ENCODE data around the gene EPN1. TPM values are rescaled to one million over a fixed set of nuclear protein-coding genes. Genes with fewer than 3 reads are reported as not detected.
A peak's percentile ranks its signal among the peaks of the same experiment; 100 is the strongest.

EPN1 gene
- total and polyA plus RNA-seq, 12 donors = 20.1 to 235 (median 141) TPM

- Histone ChIP-seq H3K27ac (peak overlapping the region in 3 of 5 donors; percentile 71 to 86 (median 83)), H3K4me3 (peak overlapping the region in 1 of 4 donors; percentile 85), H3K27me3 (no peaks in the 10 kb centered on the region), H3K4me1 (replicated peaks in 1 of 2) (peaks cover 17 to 23% of the 10 kb centered on the region in 2 donors), H3K36me3 (replicated peaks in 1 of 2) (peaks cover 0 to 22% of the 10 kb centered on the region in 2 donors), H3K9me3 (replicated peaks in 1 of 3) (no peaks in the 10 kb centered on the region)
- WGBS, 4 donors = 77 to 86% (median 83%) methylated on average over 5 to 17 of the region's 17 CpGs
- DNase-seq = no peak
- intact Hi-C loops (cut with DNase I) = no loop called here
- TF ChIP-seq POLR2A (IDR thresholded peaks at IDR 0.05) (no peak), CTCF (IDR thresholded peaks at IDR 0.05) (no peak)
These were observed 25.5 kb upstream of the EPN1 start for GRCh38 chr19:55649268-55650125.

- no peak for DNase-seq
- no peaks in the 10 kb centered on the region for H3K9me3 ChIP-seq (replicated peaks in 1 of 3)
- intact Hi-C loops (cut with DNase I) = no loop called here
- no peaks in the 10 kb centered on the region for H3K27me3 ChIP-seq
- 88 to 95% (median 91%) methylated on average over 4 of the region's 4 CpGs for WGBS, 4 donors
- TF ChIP-seq POLR2A (IDR thresholded peaks at IDR 0.05) = no peak
- TF ChIP-seq CTCF (IDR thresholded peaks at IDR 0.05) = no peak
- H3K4me1 ChIP-seq (replicated peaks in 1 of 2) = peaks cover 17 to 21% of the 10 kb centered on the region in 2 donors
- H3K27ac ChIP-seq = no peak overlapping the region
- H3K36me3 ChIP-seq (replicated peaks in 1 of 2) = peaks cover 0 to 15% of the 10 kb centered on the region in 2 donors
- H3K4me3 ChIP-seq = no peak overlapping the region
These were observed 24.9 kb upstream of the EPN1 start for GRCh38 chr19:55650126-55650557.

- Histone ChIP-seq H3K4me1 (replicated peaks in 1 of 2) (peaks cover 19 to 24% of the 10 kb centered on the region in 2 donors), H3K27me3 (no peaks in the 10 kb centered on the region), H3K36me3 (replicated peaks in 1 of 2) (peaks cover 0 to 9% of the 10 kb centered on the region in 2 donors), H3K9me3 (replicated peaks in 1 of 3) (no peaks in the 10 kb centered on the region), H3K27ac (no peak overlapping the region), H3K4me3 (no peak overlapping the region)
- peak in 1 of 7 donors; percentile 27 for DNase-seq
- no peak for TF ChIP-seq CTCF (IDR thresholded peaks at IDR 0.05)
- no peak for TF ChIP-seq POLR2A (IDR thresholded peaks at IDR 0.05)
- 87 to 96% (median 93%) methylated on average over 12 to 17 of the region's 17 CpGs for WGBS, 4 donors
- intact Hi-C loops (cut with DNase I) = no loop called here
These were observed 24.3 kb upstream of the EPN1 start for GRCh38 chr19:55650602-55651230.

- Histone ChIP-seq H3K4me1 (replicated peaks in 1 of 2) (peaks cover 24 to 29% of the 10 kb centered on the region in 2 donors), H3K9me3 (replicated peaks in 1 of 3) (no peaks in the 10 kb centered on the region), H3K4me3 (no peak overlapping the region), H3K27ac (no peak overlapping the region), H3K36me3 (replicated peaks in 1 of 2) (peaks cover 0 to 8% of the 10 kb centered on the region in 2 donors), H3K27me3 (no peaks in the 10 kb centered on the region)
- 84 to 90% (median 87%) methylated on average over 16 to 18 of the region's 18 CpGs for WGBS, 4 donors
- intact Hi-C loops (cut with DNase I) = no loop called here
- TF ChIP-seq CTCF (IDR thresholded peaks at IDR 0.05) (no peak), POLR2A (IDR thresholded peaks at IDR 0.05) (no peak)
- no peak for DNase-seq
These were observed 23.8 kb upstream of the EPN1 start for GRCh38 chr19:55651236-55651635.
